ENCODE data around the gene FGGY. TPM values are rescaled to one million over a fixed set of nuclear protein-coding genes. Genes with fewer than 3 reads are reported as not detected.
A peak's percentile ranks its signal among the peaks of the same experiment; 100 is the strongest.

FGGY gene
- total RNA-seq, 1 experiment from 2014 or later, result 16.2 TPM

DNA sequence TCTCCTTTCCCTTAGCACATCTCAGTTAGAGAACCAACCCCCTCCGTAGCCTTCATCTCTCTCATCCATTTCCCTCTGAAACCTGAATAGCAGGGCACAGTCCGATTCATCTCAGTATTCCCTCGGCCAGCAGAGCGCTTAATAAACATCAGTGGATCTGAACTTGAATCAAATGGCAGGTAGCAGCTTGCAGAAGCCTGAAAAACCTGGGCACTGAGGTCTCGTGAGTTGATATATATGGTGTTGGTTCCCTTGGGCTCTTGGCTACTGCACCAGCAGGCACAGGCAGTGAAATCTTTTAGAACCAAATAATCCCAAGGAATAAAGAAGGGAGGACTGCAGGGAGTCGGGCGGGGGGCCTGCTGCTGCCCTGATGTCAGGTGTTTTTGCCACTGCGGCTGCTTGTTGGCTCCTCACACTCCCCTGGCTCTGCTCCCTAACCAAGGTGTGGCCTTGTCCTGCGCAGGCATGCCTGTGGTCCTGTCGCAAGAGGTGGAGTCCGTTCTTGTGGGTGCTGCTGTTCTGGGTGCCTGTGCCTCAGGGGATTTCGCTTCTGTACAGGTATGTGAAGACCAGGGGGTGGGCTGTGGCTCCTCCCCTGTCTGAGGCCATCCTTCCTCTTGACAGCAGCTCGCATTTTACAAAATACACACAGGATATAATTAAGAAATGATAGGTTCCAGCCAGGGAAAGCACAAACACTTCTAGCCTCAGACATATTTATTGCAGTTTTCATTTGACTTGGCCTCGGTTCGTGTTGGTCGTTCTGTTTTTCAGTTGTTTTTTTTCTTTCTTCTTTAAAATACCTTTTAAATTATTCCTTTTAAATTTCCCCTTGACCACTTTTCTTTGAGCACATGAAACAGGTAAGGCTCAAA is 376.9 kb downstream of the FGGY start:
- no peak for DNase-seq (ENCODE audit: low read depth)

DNA sequence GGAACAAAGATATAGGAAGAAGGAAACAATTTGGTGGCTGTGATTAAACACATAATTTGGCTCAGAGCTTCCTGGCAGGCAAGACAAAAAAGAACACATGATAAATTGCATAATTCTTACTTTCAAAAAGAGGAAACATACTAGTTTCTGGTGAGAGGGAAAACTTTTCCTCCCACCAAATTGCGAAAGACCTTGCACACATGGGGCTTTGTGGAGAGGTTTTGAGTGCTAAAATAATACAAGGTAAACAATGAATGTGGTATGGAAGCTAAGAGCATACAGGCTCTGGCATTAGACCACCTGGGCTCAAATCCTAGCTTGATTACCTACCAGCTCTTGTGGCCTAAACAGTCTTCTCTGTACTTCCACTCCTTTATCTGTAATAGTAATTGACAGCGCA is 377.7 kb downstream of the FGGY start:
- DNase-seq (ENCODE audit: low read depth), result no peak

DNA sequence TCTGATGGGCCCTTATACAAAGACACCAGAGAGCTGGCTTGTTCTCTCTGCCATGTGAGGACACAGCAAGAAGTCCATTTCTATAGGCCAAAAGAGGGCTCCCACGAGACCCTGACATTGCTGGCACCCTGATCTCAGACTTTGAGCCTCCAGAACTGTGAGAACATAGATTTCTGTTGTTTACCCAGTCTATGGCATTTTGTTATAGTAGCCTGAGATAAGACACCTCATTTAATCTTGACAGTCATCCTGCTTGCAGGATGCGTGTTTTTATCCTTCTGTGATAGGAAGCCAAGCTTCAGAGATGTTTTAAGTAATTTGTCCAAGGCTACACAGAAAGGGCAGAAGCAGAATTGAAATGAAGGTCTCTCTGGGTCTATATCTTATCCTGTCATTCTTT is 379.0 kb downstream of the FGGY start:
- DNase-seq (ENCODE audit: low read depth), result no peak

DNA sequence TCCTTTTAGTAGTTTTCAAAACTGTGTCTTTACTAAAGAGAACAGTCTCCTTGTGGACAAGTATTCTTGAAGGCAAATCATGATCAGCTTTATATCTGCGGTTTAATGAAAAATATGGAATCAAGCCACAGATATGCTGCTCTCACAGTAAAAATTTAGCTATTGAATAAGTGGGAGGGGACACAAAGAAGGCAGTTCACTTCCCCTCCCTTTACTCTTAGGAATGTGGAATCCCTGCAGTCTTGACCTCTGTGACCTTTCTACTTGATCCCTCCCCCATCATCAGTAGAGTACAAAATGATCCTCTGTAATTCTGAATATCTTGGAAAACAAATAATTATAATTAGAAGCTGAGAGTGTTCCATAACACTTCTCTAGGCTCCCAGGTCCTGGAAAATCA is 381.1 kb downstream of the FGGY start:
- peak; percentile 91 for DNase-seq (ENCODE audit: low read depth)

DNA sequence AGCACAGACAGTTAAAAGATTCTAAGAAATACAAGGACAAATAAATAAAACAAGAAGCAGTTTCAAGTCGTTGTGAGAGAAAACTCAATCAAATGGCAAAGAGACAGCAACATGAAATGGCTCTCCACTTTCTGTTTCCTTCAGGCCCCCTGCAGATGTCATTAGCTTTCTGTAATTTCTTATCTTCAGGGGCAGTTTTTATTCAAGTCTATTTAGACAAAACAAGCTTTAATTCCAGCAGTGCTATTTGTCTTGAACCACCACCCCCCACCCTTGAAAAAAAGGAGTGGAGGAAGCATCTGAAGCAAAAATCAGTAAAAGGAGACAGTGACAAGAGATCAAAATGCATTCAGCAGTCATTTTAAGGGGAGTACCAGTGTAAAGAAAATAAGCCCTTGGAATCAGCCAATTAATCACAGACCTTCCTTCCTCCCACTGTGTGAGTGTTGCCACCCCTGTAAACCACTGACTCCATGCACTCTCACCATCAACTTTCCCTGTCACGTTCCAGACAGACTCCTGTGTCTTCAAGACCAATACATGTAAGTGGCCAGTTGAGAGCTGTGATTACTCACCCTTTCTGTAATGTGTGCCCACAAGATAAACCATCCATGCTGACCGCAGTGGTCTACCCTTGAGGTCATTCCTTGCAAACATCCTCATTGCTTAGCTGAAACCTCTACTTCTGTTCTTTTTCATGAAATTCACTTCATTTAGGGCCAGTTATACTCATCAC is 381.8 kb downstream of the FGGY start:
- DNase-seq (ENCODE audit: low read depth), result peak; percentile 100

DNA sequence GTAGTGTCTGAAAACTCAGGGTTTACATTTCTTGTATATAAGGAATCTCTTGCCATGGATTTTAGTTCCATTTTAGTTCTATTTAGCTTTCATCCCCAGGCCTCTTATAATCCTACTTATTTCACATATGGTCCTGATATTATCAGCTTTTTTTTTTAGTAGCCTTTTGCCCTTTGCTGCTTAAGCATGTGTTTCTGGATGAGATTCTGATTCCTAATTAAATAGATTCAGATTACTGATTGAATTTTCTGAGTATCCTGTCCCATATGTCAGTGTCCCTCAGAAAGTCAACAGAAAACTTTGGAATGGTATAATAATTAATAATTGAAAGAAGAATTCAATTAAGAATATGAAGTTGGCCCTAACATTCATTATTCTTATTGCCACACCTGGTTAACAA is 383.1 kb downstream of the FGGY start:
- DNase-seq (ENCODE audit: low read depth), result no peak

DNA sequence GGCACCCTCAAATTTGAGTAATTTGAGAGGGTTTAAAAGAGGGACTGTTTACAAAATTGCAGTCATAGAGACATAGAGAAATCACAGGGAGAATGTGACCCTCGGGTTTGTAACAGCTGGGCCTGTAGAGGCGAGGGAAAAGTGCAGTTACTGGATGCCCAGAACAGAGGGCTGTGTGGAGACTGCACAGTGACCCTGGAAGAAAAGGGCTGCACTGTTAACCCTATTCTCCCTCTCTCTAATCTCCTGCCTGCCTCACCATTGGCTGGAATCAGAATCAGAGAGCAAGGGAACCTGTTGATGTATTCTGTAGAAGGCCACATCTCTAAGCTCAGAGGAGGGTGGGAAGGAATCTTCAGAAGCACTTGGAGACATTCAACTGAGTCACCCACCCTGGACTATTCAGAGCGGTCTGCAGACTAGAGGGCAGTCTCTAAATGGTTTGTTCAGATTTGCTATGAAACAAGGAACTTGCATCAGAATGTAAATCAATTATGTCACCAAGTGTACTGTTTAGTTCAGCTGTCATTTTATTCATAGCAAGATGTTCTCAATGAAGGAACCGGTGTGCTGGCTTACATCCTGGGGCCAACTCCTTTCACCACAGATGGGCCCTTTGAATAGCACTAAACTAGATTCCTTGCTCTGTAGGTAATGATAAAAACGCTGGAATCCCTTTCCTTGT is 385.6 kb downstream of the FGGY start:
- DNase-seq (ENCODE audit: low read depth), result peak; percentile 92

DNA sequence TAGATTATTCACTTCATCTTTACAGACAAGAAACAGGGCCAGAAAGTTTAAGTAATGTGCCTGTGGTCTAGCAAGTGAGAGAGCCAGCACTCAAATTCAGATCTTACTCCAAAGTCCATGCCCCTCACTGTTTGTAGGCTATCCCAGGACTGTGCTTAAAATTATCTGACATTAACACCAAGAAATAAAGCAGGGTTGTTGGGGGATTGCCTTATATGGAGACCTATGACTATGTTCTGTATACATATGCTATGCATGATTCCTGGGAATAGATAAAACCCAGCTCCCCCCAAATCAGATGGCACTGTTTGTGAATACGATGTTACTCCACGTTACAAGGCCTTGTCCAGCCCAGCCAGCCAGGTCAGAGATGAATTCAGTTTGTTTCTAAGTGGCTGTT is 386.3 kb downstream of the FGGY start:
- DNase-seq (ENCODE audit: low read depth), result no peak

DNA sequence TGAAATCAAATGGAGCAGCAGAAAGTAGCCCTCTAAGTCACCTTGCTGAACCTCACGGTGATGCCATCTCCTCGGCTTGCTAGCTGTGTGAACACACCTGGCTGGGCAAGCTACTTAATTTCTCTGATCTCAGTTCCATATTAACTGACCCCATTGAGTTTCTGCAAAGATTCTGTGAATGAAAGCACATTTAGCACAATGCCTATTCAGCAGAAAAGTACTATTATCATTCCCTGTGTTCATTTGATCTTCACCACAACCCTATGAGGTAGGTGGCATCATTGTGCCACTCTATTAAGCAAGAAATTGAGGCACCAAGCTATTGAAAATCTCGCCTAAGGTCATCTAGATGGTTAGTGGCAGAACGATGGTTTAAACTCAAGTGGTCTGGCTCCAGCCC is 387.8 kb downstream of the FGGY start:
- DNase-seq (ENCODE audit: low read depth), result no peak

DNA sequence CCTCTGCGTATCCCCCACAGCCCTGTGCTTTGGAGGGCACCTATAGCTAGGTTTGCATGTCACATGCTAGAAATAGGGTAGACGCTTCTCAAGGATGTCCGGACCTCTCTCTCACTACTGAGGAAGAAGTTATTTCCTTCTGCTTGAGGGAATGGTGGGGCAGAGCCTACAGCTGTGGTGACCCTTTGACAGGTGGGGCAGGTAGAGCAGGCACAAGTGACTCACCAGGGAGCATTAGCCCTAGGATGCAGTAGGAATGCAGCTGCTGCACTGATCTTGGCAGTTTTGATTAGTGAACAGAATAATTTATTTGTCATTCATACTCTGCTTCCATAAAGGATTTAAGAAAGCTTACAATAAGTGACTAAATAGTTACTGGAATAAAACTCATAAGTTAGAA is 388.2 kb downstream of the FGGY start:
- DNase-seq (ENCODE audit: low read depth), result peak; percentile 43

DNA sequence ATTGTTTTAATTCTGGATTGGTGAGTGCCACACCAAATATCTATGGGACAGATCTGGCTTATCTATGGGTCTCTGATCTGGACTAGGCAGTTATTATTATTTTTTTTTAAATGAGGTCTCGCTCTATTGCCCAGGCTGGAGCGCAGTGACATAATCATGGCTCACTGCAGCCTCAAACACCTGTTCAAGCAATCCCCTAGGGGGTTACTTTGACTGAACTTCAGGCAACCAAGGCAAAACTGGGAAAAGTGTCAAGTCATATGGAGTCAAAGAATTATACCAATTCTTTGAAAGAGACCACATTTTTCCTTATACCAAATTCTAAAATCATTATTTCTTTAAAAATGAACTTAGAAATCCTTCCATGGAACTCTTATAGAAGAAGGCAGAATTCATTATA is 388.8 kb downstream of the FGGY start:
- peak; percentile 72 for DNase-seq (ENCODE audit: low read depth)

DNA sequence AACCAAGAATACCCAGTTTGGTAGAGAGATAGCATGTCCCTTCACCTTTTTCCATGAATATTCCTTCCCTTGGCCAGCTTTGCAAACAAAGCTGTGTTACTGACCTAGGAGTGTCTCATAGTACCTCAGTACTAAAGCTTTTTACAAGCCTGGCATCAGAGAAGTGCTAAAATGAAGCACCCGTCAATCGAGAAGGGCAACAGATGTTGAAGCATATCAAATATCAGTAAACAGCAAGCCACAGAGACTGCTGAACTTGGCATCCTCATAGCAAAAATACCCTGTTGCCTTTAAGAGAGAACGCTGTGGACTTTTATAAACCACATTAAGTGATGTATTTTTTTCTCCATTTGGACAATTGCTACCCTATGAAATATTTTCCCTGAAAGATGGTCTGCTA is 389.3 kb downstream of the FGGY start:
- DNase-seq (ENCODE audit: low read depth), result peak; percentile 97

DNA sequence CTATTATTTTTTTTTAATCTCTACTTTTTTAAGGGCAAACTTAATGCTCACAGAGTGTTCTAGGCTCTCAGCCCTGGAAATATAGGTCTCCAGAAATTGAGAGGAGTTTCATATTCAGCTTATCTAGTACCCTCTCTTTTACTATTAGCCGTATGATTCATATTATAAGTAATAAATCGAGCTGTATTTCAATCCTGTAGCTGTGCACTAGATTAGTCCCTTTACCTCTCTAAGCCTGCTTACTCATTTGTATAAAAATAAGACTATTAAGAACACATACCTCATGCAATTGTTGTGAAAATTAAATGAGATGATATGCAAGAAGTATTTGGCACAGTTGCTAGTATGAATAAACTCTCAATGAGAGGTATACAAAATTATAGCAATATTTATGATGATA is 389.7 kb downstream of the FGGY start:
- DNase-seq (ENCODE audit: low read depth), result no peak

DNA sequence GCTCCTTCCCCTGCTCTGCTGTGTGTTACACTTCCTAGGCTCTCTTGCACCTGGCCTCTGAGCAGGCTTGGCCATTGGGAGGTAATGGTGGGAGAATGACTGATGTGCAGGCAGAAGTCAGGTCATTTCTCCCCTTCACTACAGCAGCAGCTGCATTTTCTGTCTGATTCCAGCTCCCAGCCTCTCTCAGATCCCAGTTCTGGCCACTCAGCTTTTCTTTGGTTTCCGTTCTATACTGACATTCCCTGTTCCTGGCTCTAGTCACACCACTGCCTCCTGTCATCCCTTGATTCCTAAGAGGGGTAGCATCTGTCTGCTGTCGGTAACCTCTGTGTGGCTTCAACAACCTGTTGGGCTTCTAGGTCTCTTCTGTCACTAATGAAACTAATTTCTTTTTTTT is 390.2 kb downstream of the FGGY start:
- DNase-seq (ENCODE audit: low read depth), result peak; percentile 67

DNA sequence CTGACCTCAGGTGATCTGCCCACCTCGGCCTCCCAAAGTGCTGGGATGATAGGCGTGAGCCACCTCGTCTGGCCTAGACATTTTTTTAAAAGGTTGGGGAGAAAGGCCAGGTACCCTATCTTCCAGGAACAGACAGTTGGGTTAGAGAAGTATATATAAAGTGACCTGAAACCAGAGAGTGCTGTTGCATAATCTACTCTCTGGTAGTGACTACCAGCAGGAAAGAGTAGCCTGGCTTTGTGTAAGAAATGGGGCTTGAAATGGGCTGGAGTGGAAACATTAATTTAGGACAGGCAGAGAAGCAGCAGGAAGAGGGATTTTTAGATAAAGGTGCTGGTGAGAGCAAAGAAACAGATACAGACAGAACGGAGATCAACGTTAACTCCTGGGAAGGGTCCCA is 392.1 kb downstream of the FGGY start:
- DNase-seq (ENCODE audit: low read depth), result no peak

DNA sequence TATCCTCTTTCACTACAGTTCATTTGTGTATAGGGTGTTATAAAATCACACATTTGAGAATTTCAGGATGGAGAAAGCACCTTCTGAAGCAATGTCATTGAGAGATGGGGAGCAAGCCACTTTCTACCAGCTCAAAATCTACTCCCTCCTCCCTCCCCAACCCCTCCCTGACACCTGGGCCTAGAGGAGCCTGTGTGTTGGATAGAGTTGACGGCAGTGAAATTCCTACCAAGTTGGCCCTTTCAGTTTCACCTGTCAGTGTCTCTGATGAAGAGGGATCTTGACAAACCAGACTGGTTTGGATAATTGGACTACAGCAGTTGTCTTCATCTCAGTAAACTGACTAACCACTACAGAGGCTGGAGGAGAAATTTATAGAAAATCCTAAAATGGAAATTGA is 392.8 kb downstream of the FGGY start:
- DNase-seq (ENCODE audit: low read depth), result no peak

DNA sequence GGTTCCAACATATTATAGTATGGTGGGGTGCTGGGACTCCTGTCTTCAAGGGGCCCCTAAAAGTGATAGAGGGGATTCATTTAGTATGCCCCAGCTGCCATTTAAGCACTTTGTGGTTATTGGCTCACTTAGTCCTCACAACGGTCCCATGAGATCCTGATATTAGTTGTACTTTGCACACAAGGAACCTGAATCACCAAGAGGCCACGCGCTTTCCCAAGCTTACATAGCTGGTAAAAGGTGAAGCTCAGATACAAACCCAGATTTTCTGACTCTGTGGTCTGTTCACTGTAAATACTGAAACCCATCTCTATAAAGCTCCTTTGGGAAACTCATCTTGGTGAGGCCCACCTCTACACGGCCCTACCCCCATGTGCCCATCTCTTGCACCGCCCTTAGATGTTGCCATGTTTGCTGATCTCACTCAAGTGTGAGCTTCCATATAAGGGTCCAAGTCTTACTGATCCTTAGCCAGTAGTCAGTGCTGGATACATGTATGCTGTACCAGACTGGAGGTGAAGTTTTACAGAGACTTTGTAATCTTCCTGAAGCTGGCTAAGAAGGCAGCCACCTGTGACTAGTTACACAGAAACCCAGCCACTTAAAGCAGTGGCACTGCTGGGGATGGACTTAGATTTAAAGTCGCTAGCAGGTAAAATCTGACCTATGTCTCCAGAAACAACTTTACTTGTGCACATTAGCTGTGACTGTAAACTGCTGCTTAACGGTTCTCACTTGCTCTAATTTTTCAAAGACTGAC is 393.5 kb downstream of the FGGY start:
- no peak for DNase-seq (ENCODE audit: low read depth)

DNA sequence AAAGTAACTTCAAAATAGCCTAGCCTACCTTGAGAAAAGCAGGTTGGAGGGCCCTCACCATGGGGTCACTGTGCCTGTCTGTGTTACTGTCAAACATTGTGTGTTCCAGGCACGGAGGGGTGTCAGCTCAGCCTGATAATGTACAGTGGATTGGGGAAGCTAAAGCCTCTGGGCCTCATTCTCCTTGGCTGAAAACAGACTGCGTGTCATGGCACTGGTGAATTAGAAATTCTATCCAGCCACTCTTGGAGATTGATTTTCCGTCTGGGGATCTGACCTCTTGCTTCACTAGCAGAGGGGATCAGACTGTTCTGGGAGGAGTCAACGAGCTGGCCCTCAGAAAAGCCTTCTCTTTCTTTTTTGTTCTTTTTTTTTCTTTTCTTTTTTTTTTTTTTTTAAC is 394.4 kb downstream of the FGGY start:
- peak; percentile 53 for DNase-seq (ENCODE audit: low read depth)

DNA sequence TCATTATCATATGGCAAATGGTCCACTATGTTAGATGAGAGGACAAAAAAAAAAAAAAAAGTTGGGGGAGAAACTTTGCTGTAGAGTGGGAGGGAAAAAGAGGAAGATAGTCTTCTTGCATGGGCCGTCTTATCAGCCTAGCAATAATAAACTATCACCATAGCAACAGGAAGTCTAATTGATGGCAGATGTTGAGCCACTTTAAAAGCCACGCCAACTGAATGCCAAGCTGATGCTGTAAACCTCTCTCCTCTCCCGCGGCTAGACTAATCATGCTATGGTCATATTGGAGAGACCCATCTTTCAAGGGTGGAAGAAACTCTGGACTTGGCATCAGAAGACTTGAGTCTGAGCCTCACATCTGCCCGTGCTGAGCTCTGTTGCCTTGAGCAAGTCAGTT is 395.7 kb downstream of the FGGY start:
- peak; percentile 67 for DNase-seq (ENCODE audit: low read depth)

DNA sequence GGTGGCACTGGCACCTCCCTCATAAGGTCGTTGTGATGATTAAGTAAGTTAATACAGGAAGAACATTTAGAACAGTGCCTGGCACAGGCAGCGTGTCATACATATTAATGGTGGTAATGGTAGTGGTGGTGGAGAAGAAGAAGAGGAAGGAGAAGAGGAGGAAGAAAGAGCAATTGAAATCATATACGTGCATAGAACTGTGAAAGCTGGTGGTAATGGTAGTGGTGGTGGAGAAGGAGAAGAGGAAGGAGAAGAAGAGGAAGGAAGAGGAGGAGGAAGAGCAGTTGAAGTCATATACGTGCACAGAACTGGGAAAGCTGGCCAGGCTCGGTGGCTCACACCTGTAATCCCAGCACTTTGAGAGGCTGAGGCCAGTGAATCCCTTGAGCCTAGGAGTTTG is 396.5 kb downstream of the FGGY start:
- no peak for DNase-seq (ENCODE audit: low read depth)

DNA sequence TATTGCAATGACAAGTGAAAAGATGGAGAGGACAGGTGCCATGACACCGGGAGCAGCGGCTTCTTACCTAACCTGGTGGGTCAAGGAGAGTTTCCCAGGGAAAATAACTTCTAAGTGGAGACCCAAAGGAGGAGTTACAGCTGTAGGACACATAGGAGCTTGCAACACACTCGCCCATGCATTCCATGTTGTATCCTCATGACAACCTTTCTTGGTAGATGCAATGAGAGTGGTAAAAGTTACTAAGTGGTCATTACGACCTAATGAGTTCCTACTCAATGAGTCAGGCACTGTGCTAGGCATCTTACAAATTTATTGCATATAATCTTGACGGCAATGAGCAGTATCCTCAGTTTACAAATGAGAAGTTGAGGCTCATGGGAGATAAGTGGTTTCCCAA is 398.4 kb downstream of the FGGY start:
- no peak for DNase-seq (ENCODE audit: low read depth)
